Measurements from ENCODE around the gene NRG3.

Gene NRG3

DNA sequence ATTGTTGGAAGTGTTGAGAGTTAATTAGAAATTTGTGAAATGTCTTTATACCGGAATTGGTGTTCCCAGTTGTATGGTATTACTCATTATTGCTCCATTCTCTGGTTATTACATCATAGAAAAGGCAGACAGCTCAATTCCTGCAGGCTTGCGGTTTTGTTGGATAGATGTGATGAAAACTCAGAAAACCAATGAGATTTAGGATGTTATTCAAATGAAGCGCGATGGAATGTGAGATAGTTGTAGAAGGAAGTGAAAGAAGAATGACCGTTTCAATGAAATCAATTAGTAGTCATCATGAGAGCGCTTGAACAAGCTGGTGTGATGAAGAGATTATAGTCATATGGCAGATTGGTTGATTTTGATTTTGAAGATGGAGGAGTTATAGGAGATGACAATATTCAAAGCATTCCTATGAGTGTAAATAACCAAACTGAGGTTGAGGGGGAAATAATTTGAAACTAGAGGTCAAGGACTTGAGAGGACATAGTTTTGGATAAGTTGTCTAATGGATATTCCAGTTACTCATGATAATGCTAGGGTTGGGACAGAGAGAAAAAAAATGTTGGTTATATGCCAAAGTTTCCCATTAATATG is 991.5 kb downstream of the NRG3 start:
- DNase-seq, result no peak

DNA sequence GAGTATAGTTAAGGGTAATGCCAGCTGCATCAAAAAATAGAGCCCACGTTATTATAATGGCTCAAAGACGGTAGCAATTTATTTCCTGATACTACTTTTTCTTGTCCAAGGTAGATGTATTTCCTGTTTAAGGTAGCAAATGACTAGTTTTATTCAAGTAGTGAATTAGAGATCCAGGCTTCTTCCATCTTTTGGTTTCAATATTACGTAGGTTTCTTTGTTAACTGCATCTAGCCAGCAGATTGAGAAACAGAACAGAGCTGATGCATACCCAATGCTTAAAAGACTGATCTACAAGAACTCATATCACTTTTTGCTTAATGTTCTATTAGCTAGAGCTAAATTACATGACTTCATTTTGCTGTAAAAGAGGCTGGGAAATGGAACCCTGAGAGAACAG is 992.1 kb downstream of the NRG3 start:
- no peak for DNase-seq

DNA sequence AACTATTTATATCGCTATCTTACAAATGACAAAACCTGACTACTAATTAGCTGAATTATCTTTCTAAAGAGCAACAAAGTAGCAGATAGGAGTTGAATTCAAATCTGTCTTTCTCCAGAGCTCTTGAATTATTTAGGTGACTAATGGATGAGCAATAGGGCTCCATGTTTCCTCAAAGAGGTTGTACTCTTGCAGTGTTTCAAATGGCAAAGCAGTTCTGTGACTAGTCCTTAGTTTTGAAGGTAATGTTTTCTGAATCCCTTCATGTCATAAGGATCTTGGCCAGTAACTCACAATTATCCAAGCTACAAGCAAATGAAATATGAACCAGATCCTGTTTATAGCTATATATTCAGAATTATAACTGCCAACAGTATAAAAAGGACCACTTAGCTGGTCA is 999.7 kb downstream of the NRG3 start:
- no peak for DNase-seq

DNA sequence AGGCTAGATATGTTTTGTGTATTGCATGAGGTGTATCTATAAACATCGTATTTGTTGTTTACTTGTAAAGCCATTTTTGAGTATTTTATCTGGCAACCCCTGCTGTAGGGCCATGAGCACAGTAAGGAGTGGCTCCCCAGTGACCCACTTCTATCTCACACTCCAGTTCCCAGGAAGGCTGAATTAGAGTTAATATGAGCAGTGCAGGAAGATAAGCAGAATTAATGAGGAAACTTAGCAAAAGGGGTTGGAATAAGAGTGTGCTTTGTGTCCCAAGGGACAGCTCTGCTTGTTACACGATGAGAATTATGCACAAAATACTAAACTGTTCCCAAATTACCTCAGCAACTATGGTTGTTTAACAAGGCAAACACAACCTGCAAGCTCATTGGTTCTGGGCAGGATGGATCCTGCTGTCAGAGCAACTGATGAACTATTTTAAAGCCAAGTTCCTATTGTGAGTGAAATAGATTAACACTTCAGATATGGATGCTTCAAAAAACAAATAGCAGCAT is 1005.8 kb downstream of the NRG3 start:
- DNase-seq, result no peak

DNA sequence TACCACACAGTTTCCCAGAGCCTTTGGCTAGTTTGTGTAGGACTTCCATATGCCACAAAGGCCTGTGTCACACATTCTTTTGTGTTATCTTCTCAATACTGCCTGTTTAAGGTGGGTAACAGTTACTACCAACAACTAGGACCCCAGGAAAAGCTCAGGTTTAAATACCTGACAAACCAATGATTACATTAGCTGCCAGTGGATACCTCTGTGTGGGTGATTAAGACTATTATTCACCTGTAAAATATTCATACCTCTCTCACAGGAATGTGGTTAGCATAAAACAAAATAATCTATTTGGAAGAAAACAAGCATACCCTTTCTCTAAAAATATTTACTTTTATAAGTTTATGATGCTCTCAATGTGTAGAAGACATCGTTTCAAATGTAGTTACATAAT is 1007.7 kb downstream of the NRG3 start:
- no peak for DNase-seq

DNA sequence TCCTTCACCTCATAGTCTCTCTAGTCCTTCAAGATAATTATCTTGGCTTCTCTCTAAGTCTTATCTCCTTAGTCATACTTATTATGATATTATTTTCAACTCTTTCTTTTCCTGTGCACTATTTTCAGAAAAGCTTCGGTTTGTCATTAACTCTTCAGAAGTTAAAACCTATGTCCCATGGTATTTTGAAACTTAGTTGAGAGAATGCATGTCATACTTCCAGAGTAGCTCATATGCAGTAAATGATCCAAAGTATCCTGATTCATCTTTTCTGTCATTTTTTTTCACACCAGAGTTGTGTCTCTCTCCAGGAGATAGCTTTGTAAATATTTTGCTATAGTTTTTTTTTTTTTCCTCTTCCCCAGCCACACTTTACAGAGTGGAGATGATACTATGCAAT is 1008.6 kb downstream of the NRG3 start:
- DNase-seq, result no peak

DNA sequence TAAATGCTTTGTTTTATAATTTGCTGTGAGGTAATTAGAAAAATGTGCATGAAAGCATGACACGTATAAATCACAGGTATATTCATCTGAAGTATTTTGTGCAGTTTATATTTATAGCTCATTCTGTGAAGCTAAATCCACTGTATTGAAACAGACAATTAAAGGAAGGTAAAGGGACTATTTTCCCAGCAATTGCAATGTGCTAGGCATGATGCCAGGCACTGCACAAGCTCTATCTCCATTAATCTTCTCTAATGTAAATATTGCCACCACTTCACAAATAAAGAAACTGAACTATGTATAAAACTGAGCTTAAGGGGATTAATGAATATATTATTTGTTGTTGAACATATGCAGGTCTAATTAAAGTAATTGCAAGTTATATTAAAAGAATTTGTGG is 1012.5 kb downstream of the NRG3 start:
- no peak for DNase-seq

DNA sequence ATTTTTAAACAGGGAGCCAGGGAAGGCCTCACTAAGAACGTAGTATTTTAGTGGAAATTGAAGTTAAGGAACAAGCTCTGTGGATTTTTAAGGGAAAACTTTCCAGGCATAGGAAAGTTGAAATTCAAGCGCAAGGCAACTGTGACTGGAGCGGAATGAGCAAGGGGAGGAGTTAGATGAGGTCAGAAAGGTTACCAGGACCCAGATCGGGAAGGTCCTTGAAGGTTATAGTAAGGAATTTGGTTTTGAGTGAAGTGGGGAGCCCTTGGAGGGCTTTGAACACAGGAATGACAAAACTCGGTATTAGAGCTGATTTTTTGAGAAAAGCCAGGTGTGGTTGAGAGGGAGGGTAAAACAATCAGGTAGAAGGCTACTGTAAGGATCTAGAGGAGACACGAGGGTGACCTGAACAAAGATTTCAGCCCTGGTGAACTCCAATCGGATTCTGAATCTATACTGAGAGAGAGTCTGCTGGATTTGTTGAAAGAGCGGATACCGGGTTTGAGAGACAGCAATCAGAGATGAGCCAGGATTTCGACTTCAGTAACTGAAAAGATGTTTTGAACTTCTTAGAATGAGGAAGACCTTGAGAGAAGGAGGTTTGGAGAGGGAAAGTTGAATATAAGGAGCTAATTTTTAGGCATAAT is 1013.9 kb downstream of the NRG3 start:
- no peak for DNase-seq

DNA sequence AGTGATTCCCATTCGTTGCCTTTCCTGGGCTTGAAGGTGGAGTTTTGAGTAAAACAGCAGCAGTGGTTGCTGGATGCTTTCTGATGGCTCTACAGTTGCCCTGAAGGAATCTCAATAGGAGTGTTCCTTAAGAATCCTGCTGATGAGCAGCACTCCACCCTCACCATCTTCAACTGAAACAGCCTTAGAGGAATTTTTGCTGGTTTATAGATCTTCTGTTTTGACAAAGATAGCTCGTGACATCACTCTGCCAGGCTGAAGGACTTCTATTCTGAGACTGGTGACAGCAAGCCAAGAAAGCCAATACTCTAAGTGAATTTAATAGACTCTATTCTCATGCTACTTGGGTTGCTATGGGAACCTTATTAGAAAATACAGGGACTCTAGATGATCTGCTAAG is 1014.7 kb downstream of the NRG3 start:
- DNase-seq, result no peak

DNA sequence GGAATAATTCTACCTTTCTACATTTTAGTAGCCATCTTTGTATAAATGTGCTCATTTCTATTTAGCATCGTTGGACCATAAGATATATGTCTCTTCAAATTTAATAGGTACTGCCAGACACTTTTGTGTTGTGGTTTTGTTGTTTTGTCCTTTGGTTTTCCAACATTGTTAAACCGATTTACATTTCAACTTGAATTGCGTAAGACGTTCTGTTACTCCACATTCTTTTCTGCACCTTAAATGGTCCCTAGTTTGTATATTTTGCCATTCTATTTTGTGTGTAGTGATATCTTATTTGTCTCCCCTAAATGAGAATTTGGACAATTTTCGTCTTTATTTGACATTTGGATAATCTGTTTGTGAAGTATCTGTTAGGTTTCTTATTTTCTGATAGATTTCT is 1015.6 kb downstream of the NRG3 start:
- no peak for DNase-seq

DNA sequence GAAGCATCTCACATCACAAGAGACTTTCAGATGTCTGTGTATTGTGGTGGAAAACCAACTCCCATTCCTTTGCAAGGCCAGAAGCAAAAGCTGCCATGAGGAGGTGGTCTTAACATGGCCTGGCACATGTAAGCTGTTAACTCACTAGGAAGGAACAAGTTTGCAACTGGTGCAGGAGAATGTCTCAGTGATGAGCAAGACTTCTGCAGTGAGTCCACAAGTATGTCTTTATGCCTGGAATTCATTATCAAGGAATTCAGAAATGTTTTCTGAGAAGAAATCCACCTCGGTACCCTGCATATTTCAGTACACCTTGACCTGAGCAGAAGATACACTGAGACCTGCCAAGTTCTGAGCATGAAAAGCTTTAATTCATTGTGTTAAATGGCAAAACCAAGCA is 1033.1 kb downstream of the NRG3 start:
- DNase-seq, result no peak

DNA sequence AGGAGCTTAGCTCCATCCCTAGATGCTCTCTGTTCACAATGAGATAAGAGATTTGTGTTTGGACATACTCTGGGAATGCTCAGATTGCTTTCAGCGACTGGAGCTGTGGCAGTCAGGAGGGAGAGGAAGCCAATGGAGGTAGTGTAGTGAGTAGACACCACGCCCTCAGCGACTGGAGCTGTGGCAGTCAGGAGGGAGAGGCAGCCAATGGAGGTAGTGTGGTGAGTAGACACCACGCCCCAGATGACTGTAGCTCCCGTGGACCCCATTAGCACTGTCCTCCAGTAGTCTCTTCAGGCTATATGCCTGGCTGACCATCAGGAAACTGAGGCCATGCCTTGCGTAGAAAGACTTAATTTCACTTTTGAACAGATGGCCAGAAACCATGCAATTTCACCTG is 1033.8 kb downstream of the NRG3 start:
- no peak for DNase-seq

DNA sequence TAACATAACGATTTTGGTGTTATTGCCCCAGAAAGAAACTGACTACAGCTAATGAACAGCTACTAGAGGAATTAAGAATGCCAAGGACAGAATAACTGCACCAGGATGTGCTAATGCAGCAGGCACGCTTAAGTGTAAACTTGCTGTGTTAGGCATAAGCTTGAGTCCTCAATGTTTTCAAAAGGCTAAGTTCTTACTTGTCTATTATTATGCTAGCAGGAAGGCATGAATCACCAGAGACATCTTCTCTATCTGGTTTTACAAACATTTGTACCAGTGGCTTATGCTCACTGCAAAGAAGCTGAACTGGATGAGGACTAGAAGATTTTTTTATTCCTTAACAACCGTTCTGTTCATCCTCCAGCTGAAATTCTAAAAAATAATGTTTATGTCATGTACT is 1035.3 kb downstream of the NRG3 start:
- no peak for DNase-seq

DNA sequence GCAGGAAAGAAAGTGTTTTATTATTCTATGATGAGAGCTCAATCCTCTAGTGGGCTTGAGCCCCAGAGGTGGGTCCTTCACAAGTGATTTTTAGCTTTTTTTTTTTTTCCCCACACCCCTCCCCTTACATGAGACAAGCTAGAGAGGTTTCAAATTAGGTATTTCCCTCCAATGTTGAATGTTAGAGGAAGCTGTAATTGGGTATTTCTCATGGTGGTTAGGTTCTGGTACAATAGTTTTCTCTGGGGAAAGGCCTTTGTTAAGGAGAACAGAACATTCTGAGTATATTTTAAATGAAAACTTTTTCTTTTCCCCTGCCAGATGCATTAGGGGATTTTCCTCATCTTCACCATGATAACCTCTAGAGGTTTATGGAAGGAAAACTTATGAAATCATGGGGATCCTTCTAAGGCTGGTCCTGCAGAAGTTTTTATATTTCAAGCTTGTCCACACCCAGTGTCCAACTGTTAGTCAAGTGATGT is 1039.7 kb downstream of the NRG3 start:
- DNase-seq, result no peak

DNA sequence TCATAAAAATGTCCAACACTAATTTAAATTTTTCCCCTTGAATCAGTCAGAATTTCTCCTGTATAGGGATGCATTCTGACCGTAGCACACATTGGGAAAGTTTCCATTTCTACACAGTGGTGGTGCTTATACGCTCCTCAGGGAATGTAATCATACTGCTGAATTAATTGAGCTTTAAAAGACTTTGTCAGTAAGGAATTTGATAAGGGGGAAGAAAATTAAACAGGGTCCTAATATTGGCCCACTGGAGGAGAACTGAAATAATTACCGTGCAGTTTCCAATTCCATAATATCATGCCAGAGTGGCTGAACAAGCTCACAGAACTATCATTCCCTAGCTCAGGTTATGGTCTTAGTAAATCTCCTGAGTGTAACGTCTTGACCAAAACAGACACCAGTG is 1041.9 kb downstream of the NRG3 start:
- DNase-seq, result no peak

DNA sequence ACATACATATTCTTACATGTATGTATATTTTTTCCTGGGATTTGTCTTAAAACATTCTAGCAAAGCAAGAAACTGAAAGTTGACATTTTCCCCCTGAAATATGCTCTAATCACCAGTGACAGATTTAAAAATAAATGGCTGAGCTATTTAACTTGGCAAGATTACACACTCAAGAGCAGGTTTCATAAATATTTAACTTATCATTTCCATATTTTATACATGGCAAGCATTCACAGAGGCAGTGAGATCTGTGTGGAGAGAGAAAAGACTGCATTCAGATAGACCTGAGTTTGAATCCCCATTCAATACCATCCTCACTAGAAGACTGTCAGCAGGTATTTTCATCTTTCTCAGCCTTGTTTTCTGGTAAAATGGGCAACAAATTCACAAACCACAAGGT is 1043.0 kb downstream of the NRG3 start:
- DNase-seq, result no peak

DNA sequence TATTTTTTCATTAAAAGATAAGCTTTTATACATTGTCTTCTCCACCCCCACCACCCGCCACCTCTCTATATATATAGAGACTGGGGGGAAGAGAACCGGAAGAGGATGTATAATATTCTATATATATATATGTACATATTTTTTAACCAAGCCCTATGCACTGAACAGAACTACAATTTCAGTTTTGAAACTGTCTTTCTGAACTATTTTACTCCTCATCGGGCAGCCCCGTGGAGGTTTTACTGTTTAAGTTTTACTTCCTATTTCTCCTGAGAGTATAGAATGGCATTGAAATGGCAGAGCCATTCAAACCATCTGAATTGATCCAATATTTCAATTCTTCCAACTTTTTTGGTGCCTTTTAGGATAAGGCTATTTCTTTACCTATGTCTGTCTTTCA is 1047.1 kb downstream of the NRG3 start:
- DNase-seq, result no peak

DNA sequence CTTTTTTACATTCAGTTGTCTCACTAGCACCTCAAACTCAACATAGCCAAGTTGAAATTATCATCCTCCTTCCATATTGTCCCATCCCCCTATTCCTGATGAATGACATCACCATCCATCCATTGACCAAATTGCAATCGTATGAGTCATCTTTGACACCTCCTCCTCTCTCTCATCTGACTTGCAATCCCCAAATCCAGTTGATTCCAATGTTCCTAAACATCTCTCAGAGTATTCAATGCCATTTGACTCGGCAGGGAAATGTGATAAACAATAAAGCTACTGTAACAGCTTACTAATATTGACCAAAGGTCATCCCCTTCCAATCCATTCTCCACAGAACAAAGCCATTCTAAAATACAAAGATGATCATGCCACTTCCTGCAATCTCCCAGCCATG is 1047.8 kb downstream of the NRG3 start:
- DNase-seq, result no peak

DNA sequence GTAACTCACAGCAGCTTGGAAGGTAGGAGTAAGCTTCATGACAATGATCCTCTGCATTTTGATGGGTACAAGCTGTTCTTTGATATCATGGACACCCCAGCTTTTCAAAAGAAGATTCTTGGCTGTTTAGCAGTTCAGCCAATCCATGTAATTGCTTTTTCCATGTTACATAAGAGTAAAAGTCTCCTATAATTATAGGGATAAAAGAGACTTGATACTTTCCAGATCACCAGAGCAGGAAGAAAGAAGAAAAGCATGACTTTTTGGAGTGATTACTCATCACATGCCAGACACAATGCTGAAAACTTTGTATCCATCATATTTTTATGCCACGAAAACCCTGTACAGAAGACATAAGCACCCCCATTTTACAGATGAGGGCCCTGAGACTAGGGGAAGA is 1049.7 kb downstream of the NRG3 start:
- DNase-seq, result no peak

DNA sequence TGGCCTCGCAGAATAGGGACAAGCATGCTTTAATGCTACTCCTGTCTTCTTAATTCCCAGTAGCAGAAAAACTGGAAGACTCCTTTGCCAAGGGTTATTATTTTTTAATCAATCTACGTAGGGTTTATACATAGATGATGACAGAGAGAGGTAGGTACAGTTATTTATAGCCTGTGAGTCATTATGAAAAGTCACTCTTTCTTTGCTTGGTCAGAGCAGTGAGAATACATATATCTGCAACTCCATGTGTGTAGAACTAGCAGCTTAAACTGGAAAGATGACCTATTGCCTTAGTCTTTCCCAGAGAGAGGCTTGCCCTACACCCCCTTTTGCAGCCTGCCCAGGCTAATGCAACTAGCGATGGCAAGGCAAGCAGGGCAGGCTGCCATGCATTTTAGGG is 1050.6 kb downstream of the NRG3 start:
- DNase-seq, result no peak

DNA sequence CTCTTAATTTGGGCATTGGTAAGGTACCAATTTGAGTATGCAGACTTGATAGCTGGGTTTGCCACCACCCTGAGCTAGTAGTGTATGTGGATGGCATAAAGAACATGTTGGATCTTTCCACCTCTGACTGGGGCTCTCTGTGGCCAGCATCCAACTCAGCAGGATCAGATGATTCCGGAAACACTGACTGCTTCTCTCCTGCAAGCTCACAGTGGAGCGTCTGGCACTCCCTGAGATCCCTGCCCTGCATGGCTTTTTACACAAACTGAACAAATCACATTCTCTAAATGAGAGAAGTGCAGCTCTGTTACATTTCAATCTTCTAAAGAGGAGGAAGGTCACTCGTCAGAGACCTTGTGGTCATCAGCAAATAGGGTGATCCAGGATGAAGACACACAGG is 1057.5 kb downstream of the NRG3 start:
- DNase-seq, result no peak

DNA sequence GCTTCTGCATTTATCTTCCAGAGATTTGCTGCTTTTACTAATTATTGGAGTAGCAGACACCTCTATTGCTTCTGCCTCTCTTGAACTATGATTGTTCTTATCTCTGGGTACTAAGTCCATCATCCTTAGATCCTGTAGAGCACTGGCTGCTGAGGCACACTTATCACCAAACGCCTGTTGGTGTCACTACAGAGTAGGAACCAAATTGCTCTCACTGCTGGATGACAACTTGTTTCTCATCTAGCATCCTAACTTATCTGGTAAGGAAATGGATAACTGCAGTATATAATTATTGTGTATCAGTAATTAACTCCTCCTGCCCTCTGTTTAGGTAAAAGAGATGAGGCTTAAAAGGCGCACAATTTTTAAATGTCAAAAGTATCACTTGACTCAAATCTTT is 1059.4 kb downstream of the NRG3 start:
- no peak for DNase-seq

DNA sequence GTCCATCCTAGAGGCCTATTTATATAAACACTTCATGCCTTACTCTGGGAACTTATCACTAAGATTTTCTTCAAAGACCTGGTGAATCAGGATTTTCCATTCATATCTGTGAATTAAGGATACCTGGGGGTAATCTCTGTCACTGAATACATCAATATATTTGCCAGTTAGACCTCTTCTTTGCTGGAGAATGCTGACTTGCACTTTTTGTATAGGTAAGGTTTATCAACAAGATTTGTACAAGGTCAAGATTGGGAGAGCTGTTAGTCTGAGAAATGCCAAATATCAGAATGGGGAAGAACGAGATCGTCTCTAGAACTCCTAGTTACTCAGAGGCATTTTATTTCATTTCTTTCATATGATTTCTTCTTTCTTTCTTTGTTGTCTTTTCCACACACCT is 1060.0 kb downstream of the NRG3 start:
- DNase-seq, result no peak

DNA sequence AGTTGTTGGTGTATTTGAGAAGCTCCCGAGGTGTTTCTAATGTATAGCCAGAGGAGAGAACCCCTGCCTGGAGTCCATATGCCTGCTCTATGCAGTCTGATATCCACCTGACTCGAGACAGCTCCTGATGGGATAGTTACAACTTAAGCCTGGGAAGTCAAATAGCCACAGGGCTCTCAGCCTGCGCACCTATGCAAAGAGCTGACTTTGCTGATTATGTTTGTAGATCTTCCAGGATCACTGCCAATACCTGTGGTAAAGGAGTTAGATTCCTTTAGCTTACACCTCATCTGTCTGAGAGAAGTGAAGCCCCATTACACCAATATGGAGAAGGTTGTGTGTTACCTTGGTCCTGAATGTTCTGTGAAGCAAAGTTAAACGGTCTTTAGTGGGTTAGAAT is 1063.3 kb downstream of the NRG3 start:
- DNase-seq, result no peak
